Stomach (tissue), 4 donors: ENCODE results near the gene NCOA3.

Experiments
- CTCF ChIP-seq, 7 experiments: fragments of 450-650 bp in 4 of 7; fragments of 200-600 bp in 3 of 7; sonication (generic) in 3 of 7; IDR thresholded peaks; one replicate each; pipeline ENCODE4 v1.5.1; 2016 to 2019; ENCODE audit warnings: antibody characterized with exemption in 7 of 7, control low read depth in 2 of 7, mild to moderate bottlenecking in 1 of 7
- POLR2AphosphoS5 ChIP-seq, 3 donors: sonication (generic); formaldehyde crosslinking; IDR thresholded peaks; one replicate each; pipeline ENCODE4 v1.6.1; 2016; ENCODE audit warnings: antibody characterized with exemption in 3 of 3

- no peak for TF ChIP-seq CTCF (IDR thresholded peaks at IDR 0.05)
- no peak for TF ChIP-seq POLR2AphosphoS5 (IDR thresholded peaks at IDR 0.05)
These were observed 25.2 kb upstream of the NCOA3 start for GRCh38 chr20:47476452-47476851.
